HG02970 (cell line): Measurements from ENCODE around the gene DLGAP1.

ENCODE experiments used
- ATAC-seq: cut with Tn5 transposase; IDR thresholded peaks from one replicate; pipeline ENCODE4 v1.9.1; 2021; ENCODE audit warnings: mild to moderate bottlenecking, moderate library complexity, moderate number of reproducible peaks; ENCODE audit not compliant: unreplicated experiment, low FRiP score

Gene DLGAP1

GRCh38 chr18:3682061-3682460 lies 773.0 kb downstream of the DLGAP1 start:
- no peak for ATAC-seq

GRCh38 chr18:3679241-3679640 lies 775.9 kb downstream of the DLGAP1 start:
- ATAC-seq: no peak

GRCh38 chr18:3675994-3676393 lies 779.1 kb downstream of the DLGAP1 start:
- ATAC-seq: no peak

- ATAC-seq: no peak
Observed at GRCh38 chr18:3675446-3675845, 779.7 kb downstream of the DLGAP1 start.

- ATAC-seq: no peak
Observed at GRCh38 chr18:3671176-3671575, 783.9 kb downstream of the DLGAP1 start.

GRCh38 chr18:3669376-3669775 lies 785.7 kb downstream of the DLGAP1 start:
- no peak for ATAC-seq

- no peak for ATAC-seq
Observed at GRCh38 chr18:3667255-3668137, 787.6 kb downstream of the DLGAP1 start.

- no peak for ATAC-seq
Observed at GRCh38 chr18:3666526-3667254, 788.4 kb downstream of the DLGAP1 start.

- ATAC-seq: no peak
Observed at GRCh38 chr18:3665780-3666525, 789.2 kb downstream of the DLGAP1 start.

- ATAC-seq: no peak
Observed at GRCh38 chr18:3665204-3665603, 789.9 kb downstream of the DLGAP1 start.

GRCh38 chr18:3664563-3665178 lies 790.4 kb downstream of the DLGAP1 start:
- ATAC-seq: no peak

GRCh38 chr18:3663870-3664512 lies 791.1 kb downstream of the DLGAP1 start:
- no peak for ATAC-seq

- ATAC-seq: no peak
Observed at GRCh38 chr18:3661989-3662388, 793.1 kb downstream of the DLGAP1 start.

- no peak for ATAC-seq
Observed at GRCh38 chr18:3660739-3661515, 794.2 kb downstream of the DLGAP1 start.

- no peak for ATAC-seq
Observed at GRCh38 chr18:3658529-3658928, 796.6 kb downstream of the DLGAP1 start.

GRCh38 chr18:3655254-3656050 lies 799.7 kb downstream of the DLGAP1 start:
- ATAC-seq: no peak

- no peak for ATAC-seq
Observed at GRCh38 chr18:3654442-3655253, 800.5 kb downstream of the DLGAP1 start.
